HepG2 (cell line): ENCODE data around the gene TBCD. TPM values are rescaled to one million over a fixed set of nuclear protein-coding genes. Genes with fewer than 3 reads are reported as not detected.

Source experiments
- AFF4 ChIP-seq: sonication (generic); formaldehyde crosslinking; IDR thresholded peaks from 2 replicates; pipeline ENCODE4 v1.4.0; 2020; ENCODE audit warnings: missing genetic modification reagents
- HNF1B ChIP-seq: sonication (generic); formaldehyde crosslinking; IDR thresholded peaks from 2 replicates; pipeline ENCODE4 v1.5.1; 2020; ENCODE audit warnings: mild to moderate bottlenecking, moderate library complexity, missing genetic modification reagents
- HOXA9 ChIP-seq: sonication (generic); formaldehyde crosslinking; IDR thresholded peaks from 2 replicates; pipeline ENCODE4 v1.8.1; 2022; ENCODE audit warnings: missing genetic modification reagents, mild to moderate bottlenecking, moderate library complexity, borderline replicate concordance
- JUND ChIP-seq: sonication (generic); formaldehyde crosslinking; IDR thresholded peaks from 2 replicates; pipeline ENCODE4 v1.8.0; 2022; ENCODE audit warnings: mild to moderate bottlenecking, missing genetic modification reagents
- KLF12 ChIP-seq: sonication (generic); formaldehyde crosslinking; IDR thresholded peaks from 2 replicates; pipeline ENCODE4 v1.4.0; 2020; ENCODE audit warnings: missing genetic modification reagents, borderline replicate concordance
- KLF6 ChIP-seq: IDR thresholded peaks from 2 replicates; pipeline ENCODE4 v1.8.0; 2016; ENCODE audit warnings: missing biosample characterization, missing genetic modification reagents
- NR2F1 ChIP-seq, 2 experiments: fragments of 450-650 bp in 1 of 2; formaldehyde crosslinking in 1 of 2; IDR thresholded peaks; 2 replicates each; pipeline versions ENCODE4 v1.5.0 to v1.6.1; 2016 to 2020; ENCODE audit warnings: mild to moderate bottlenecking in 1 of 2, missing compliant biosample characterization in 1 of 2, missing genetic modification reagents in 1 of 2, moderate library complexity in 1 of 2
- PAWR ChIP-seq: sonication (generic); formaldehyde crosslinking; IDR thresholded peaks from 2 replicates; pipeline ENCODE4 v1.4.0; 2020; ENCODE audit warnings: missing genetic modification reagents, mild to moderate bottlenecking, borderline replicate concordance
- PHF20 ChIP-seq: sonication (generic); formaldehyde crosslinking; IDR thresholded peaks from 2 replicates; pipeline ENCODE4 v1.5.0; 2020; ENCODE audit warnings: mild to moderate bottlenecking, missing genetic modification reagents
- RBM39 ChIP-seq: fragments of 200-400 bp; formaldehyde crosslinking; IDR thresholded peaks from one replicate; pipeline ENCODE4 v1.6.1; 2018; ENCODE audit warnings: antibody characterized with exemption, mild to moderate bottlenecking, low read depth, low read length; ENCODE audit not compliant: poor library complexity, severe bottlenecking
- ZBTB1 ChIP-seq: sonication (generic); formaldehyde crosslinking; IDR thresholded peaks from 2 replicates; pipeline ENCODE4 v1.4.0; 2020; ENCODE audit warnings: missing genetic modification reagents, borderline replicate concordance
- ZBTB7B ChIP-seq: sonication (generic); formaldehyde crosslinking; IDR thresholded peaks from 2 replicates; pipeline ENCODE4 v1.4.0; 2020; ENCODE audit warnings: missing genetic modification reagents
- ZMYM2 ChIP-seq: sonication (generic); formaldehyde crosslinking; IDR thresholded peaks from 2 replicates; pipeline ENCODE4 v1.8.0; 2022; ENCODE audit warnings: mild to moderate bottlenecking, missing genetic modification reagents
- ZNF496 ChIP-seq: sonication (generic); formaldehyde crosslinking; IDR thresholded peaks from 2 replicates; pipeline ENCODE4 v1.8.1; 2023; ENCODE audit warnings: mild to moderate bottlenecking, moderate library complexity, missing genetic modification reagents; ENCODE audit not compliant: insufficient replicate concordance
- ZNF691 ChIP-seq: sonication (generic); formaldehyde crosslinking; IDR thresholded peaks from 2 replicates; pipeline ENCODE4 v1.4.0; 2020; ENCODE audit warnings: missing genetic modification reagents, low read depth, mild to moderate bottlenecking, borderline replicate concordance
- ZNF841 ChIP-seq: sonication (generic); formaldehyde crosslinking; IDR thresholded peaks from 2 replicates; pipeline ENCODE4 v1.8.1; 2023; ENCODE audit warnings: missing genetic modification reagents, borderline replicate concordance
- ZNF850 ChIP-seq: sonication (generic); formaldehyde crosslinking; conservative IDR thresholded peaks from 2 replicates; pipeline ENCODE4 v1.9.0; 2021; ENCODE audit warnings: mild to moderate bottlenecking, missing genetic modification reagents
- polyA plus RNA-seq, 8 experiments: library from polyadenylated mRNA; depleted of rRNA in 3 of 8; stranded (reverse) in 7 of 8; unstranded in 1 of 8; fragments of >200 nt; fragmentation: Illumina TruSeq in 4 of 8; extraction: Trizol in 4 of 8; gene quantifications; 2 replicates each; pipeline versions ENCODE4 v1.2.1 to v1.2.3, GENCODE V29; 2011 to 2016; ENCODE audit warnings: low read depth in 4 of 8, missing spikeins in 1 of 8, mixed read lengths in 1 of 8; ENCODE audit not compliant: insufficient read depth in 1 of 8
- total RNA-seq, 5 experiments: library from RNA; depleted of rRNA; stranded (reverse); fragments of >200 nt; fragmentation: Illumina TruSeq; extraction: Trizol; gene quantifications; 2 replicates each; pipeline ENCODE4 v1.2.3, GENCODE V29; 2016; ENCODE audit warnings: low read depth in 1 of 5
- TF ChIP-seq, protein P1 (sequence below): sonication (generic); formaldehyde crosslinking; IDR thresholded peaks from 2 replicates; pipeline ENCODE4 v1.5.0; 2020; ENCODE audit warnings: mild to moderate bottlenecking, low read depth, missing genetic modification reagents, borderline replicate concordance
- TF ChIP-seq, protein P2 (sequence below): sonication (generic); formaldehyde crosslinking; IDR thresholded peaks from 2 replicates; pipeline ENCODE4 v1.8.0; 2022; ENCODE audit warnings: missing genetic modification reagents, mild to moderate bottlenecking, moderate library complexity, borderline replicate concordance

TBCD gene
- total and polyA plus RNA-seq, 2 of the 13 experiments (the other 11 are each of a cell fraction or from before 2014, with no cell fraction given) = 33.9 to 54.8 TPM

DNA sequence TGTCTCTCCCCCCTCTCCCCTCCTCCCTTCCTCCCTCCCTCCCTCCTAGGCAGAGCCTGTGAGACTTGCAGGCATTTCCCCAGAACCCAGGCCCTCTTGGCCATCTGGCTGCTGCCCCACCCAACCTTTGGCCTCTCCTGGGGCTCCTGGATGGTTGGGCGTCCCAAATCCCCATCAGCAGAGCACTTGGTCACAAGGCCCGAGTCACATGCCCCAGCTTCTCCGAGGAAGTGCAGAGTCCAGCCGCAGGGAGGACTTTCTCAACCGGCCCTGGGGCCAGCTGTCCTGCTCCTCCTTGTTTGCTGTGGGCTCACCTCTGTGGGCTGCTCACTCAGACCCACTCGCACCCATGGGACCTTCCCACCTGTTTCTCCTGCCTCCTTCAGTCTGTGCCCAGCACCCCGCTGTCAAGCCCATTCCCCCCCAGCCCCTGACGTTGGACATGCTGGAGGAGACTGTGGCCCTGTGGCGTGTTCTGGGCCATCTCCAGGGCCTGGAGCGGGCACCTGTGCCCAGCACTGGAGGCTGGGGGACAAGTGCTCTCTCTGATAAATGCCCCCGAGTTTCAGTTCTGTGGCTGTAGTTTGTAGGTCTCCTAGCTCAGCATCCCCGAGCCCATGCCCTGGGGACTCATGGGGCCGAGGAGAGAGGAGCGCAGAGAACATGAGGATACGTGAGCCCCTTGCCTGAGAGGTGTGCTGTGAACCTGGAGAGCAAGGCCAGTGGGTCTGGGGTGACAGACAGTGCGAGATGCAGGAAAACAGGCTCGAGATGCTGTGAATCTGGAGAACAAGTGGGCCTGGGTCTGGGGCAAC lies 130.2 kb downstream of the TBCD start (continued):
- TF ChIP-seq AFF4 (no peak), ZNF850 (CRISPR knock-in tag) (no peak), ZNF691 (0 out of 2 replicates have a peak, but pooled peaks have one; percentile 50), JUND (CRISPR knock-in tag) (no peak), HOXA9 (CRISPR knock-in tag) (no peak), ZNF496 (CRISPR knock-in tag) (no peak), NR2F1 (CRISPR knock-in tag; IDR thresholded peaks at IDR 0.05) (no peak), KLF12 (CRISPR knock-in tag) (no peak), KLF6 (CRISPR knock-in tag) (0 out of 2 replicates have a peak, but pooled peaks have one; percentile 33), RBM39 (peak; percentile 61), ZBTB1 (CRISPR knock-in tag) (no peak), ZMYM2 (no peak), PHF20 (no peak), HNF1B (no peak; the same call in 1 of the 2 replicates), ZNF841 (CRISPR knock-in tag) (no peak), ZBTB7B (CRISPR knock-in tag) (0 out of 2 replicates have a peak, but pooled peaks have one; percentile 34), PAWR (no peak)
- TF ChIP-seq, protein P1, sequence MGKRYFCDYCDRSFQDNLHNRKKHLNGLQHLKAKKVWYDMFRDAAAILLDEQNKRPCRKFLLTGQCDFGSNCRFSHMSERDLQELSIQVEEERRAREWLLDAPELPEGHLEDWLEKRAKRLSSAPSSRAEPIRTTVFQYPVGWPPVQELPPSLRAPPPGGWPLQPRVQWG (CRISPR knock-in tag) = no peak
- TF ChIP-seq, protein P2, sequence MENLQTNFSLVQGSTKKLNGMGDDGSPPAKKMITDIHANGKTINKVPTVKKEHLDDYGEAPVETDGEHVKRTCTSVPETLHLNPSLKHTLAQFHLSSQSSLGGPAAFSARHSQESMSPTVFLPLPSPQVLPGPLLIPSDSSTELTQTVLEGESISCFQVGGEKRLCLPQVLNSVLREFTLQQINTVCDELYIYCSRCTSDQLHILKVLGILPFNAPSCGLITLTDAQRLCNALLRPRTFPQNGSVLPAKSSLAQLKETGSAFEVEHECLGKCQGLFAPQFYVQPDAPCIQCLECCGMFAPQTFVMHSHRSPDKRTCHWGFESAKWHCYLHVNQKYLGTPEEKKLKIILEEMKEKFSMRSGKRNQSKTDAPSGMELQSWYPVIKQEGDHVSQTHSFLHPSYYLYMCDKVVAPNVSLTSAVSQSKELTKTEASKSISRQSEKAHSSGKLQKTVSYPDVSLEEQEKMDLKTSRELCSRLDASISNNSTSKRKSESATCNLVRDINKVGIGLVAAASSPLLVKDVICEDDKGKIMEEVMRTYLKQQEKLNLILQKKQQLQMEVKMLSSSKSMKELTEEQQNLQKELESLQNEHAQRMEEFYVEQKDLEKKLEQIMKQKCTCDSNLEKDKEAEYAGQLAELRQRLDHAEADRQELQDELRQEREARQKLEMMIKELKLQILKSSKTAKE (CRISPR knock-in tag) = no peak
